ENCODE results near the gene FCAMR. TPM values are rescaled to one million over a fixed set of nuclear protein-coding genes. Genes with fewer than 3 reads are reported as not detected.

Gene FCAMR
- not detected in 3 replicates for total RNA-seq
- long read RNA-seq: 0 reads

GRCh38 chr1:206970446-206970845 is at the start of gene FCAMR:
FCAMR (minus strand) TSS chr1:206970460; CDS start chr1:206970125, 335 bp downstream.
- no peak for TF ChIP-seq CTCF (IDR thresholded peaks at IDR 0.05)
- Mint-ChIP-seq H3K27me3 (ENCODE audit: low read depth) (peaks cover 51% of the 10 kb centered on the region), H3K9me3 (ENCODE audit: low read depth) (no peaks in the 10 kb centered on the region), H3K36me3 (ENCODE audit: low read depth) (no peaks in the 10 kb centered on the region), H3K4me3 (ENCODE audit: unreplicated experiment) (no peak within 1 kb of the TSS), H3K4me1 (ENCODE audit: low read depth) (no peaks in the 10 kb centered on the region), H3K27ac (ENCODE audit: unreplicated experiment) (no peak within 1 kb of the TSS)
- DNase-seq (ENCODE audit: low spot score): no peak

- no peak for DNase-seq (ENCODE audit: low spot score)
- no peak overlapping the region for H3K27ac Mint-ChIP-seq (ENCODE audit: unreplicated experiment)
- H3K4me3 Mint-ChIP-seq (ENCODE audit: unreplicated experiment): no peak overlapping the region
- H3K9me3 Mint-ChIP-seq (ENCODE audit: low read depth): no peaks in the 10 kb centered on the region
- no peaks in the 10 kb centered on the region for H3K36me3 Mint-ChIP-seq (ENCODE audit: low read depth)
- H3K27me3 Mint-ChIP-seq (ENCODE audit: low read depth): peaks cover 4% of the 10 kb centered on the region
- TF ChIP-seq CTCF (IDR thresholded peaks at IDR 0.05): no peak
- H3K4me1 Mint-ChIP-seq (ENCODE audit: low read depth): peaks cover 26% of the 10 kb centered on the region
These were observed 49.4 kb upstream of the FCAMR start for GRCh38 chr1:207019661-207020060.

GRCh38 chr1:207019161-207019560 is 48.9 kb upstream of the FCAMR start:
- DNase-seq (ENCODE audit: low spot score): no peak
- Mint-ChIP-seq H3K36me3 (ENCODE audit: low read depth) (no peaks in the 10 kb centered on the region), H3K4me3 (ENCODE audit: unreplicated experiment) (no peak overlapping the region), H3K4me1 (ENCODE audit: low read depth) (peaks cover 21% of the 10 kb centered on the region), H3K27ac (ENCODE audit: unreplicated experiment) (no peak overlapping the region), H3K27me3 (ENCODE audit: low read depth) (peaks cover 8% of the 10 kb centered on the region), H3K9me3 (ENCODE audit: low read depth) (no peaks in the 10 kb centered on the region)
- TF ChIP-seq CTCF (IDR thresholded peaks at IDR 0.05): no peak

- Mint-ChIP-seq H3K27ac (ENCODE audit: unreplicated experiment) (no peak overlapping the region), H3K4me3 (ENCODE audit: unreplicated experiment) (no peak overlapping the region), H3K4me1 (ENCODE audit: low read depth) (peaks cover 17% of the 10 kb centered on the region), H3K27me3 (ENCODE audit: low read depth) (peaks cover 11% of the 10 kb centered on the region), H3K36me3 (ENCODE audit: low read depth) (peaks cover 2% of the 10 kb centered on the region), H3K9me3 (ENCODE audit: low read depth) (no peaks in the 10 kb centered on the region)
- no peak for TF ChIP-seq CTCF (IDR thresholded peaks at IDR 0.05)
- no peak for DNase-seq (ENCODE audit: low spot score)
These were observed 48.4 kb upstream of the FCAMR start for GRCh38 chr1:207018707-207019106.

GRCh38 chr1:207017615-207018559 is 47.6 kb upstream of the FCAMR start:
- H3K36me3 Mint-ChIP-seq (ENCODE audit: low read depth): peaks cover 2% of the 10 kb centered on the region
- H3K27ac Mint-ChIP-seq (ENCODE audit: unreplicated experiment): no peak overlapping the region
- H3K9me3 Mint-ChIP-seq (ENCODE audit: low read depth): no peaks in the 10 kb centered on the region
- no peak for DNase-seq (ENCODE audit: low spot score)
- no peak overlapping the region for H3K4me3 Mint-ChIP-seq (ENCODE audit: unreplicated experiment)
- TF ChIP-seq CTCF (IDR thresholded peaks at IDR 0.05): no peak
- H3K27me3 Mint-ChIP-seq (ENCODE audit: low read depth): peaks cover 18% of the 10 kb centered on the region
- peaks cover 13% of the 10 kb centered on the region for H3K4me1 Mint-ChIP-seq (ENCODE audit: low read depth)
